HG03066 (cell line): ENCODE results near the gene SUGCT.

Experiments
- ATAC-seq: cut with Tn5 transposase; IDR thresholded peaks from one replicate; pipeline ENCODE4 v1.9.1; 2021; ENCODE audit warnings: low read depth; ENCODE audit not compliant: unreplicated experiment

Gene SUGCT

GRCh38 chr7:40882071-40882658 lies 747.4 kb downstream of the SUGCT start:
- no peak for ATAC-seq

GRCh38 chr7:40883826-40884225 lies 749.0 kb downstream of the SUGCT start:
- no peak for ATAC-seq

GRCh38 chr7:40884241-40884640 lies 749.4 kb downstream of the SUGCT start:
- ATAC-seq, result no peak

GRCh38 chr7:40885503-40885902 lies 750.7 kb downstream of the SUGCT start:
- ATAC-seq, result no peak

- ATAC-seq, result no peak
Measured at GRCh38 chr7:40887099-40887498, 752.3 kb downstream of the SUGCT start.

- no peak for ATAC-seq
Measured at GRCh38 chr7:40888499-40888898, 753.7 kb downstream of the SUGCT start.

GRCh38 chr7:40889099-40889498 lies 754.3 kb downstream of the SUGCT start:
- no peak for ATAC-seq

- ATAC-seq, result no peak
Measured at GRCh38 chr7:40889539-40889938, 754.7 kb downstream of the SUGCT start.

- no peak for ATAC-seq
Measured at GRCh38 chr7:40890088-40890692, 755.4 kb downstream of the SUGCT start.

- no peak for ATAC-seq
Measured at GRCh38 chr7:40891232-40891631, 756.4 kb downstream of the SUGCT start.

- ATAC-seq, result no peak
Measured at GRCh38 chr7:40899151-40899550, 764.3 kb downstream of the SUGCT start.

- no peak for ATAC-seq
Measured at GRCh38 chr7:40899636-40900507, 765.1 kb downstream of the SUGCT start.

- no peak for ATAC-seq
Measured at GRCh38 chr7:40903872-40904271, 769.1 kb downstream of the SUGCT start.

GRCh38 chr7:40907286-40907685 lies 772.5 kb downstream of the SUGCT start:
- ATAC-seq, result no peak

- ATAC-seq, result no peak
Measured at GRCh38 chr7:40909346-40909980, 774.7 kb downstream of the SUGCT start.
